GM19467 (cell line): ENCODE results near the gene PACC1.
"Not testable (repeated sequence)": the region's sequence is repeated elsewhere in the genome, so short reads cannot be mapped to it uniquely, and the experiment has no call there.

ENCODE experiments used
- ATAC-seq: cut with Tn5 transposase; IDR thresholded peaks from one replicate; pipeline ENCODE4 v1.9.1; 2021; ENCODE audit warnings: mild to moderate bottlenecking, moderate library complexity; ENCODE audit not compliant: unreplicated experiment

The PACC1 gene

GRCh38 chr1:212397171-212397570 lies 17.5 kb downstream of the PACC1 start:
- no peak for ATAC-seq

GRCh38 chr1:212396638-212397037 lies 18.0 kb downstream of the PACC1 start:
- ATAC-seq = no peak

- ATAC-seq = not testable (repeated sequence)
These were observed 18.8 kb downstream of the PACC1 start for GRCh38 chr1:212395678-212396437.

GRCh38 chr1:212388985-212389716 lies 25.5 kb downstream of the PACC1 start:
- ATAC-seq = no peak

GRCh38 chr1:212386029-212386428 lies 28.7 kb downstream of the PACC1 start:
- ATAC-seq = no peak

- no peak for ATAC-seq
These were observed 33.2 kb downstream of the PACC1 start for GRCh38 chr1:212381397-212382035.

GRCh38 chr1:212379366-212379765 lies 35.3 kb downstream of the PACC1 start:
- no peak for ATAC-seq

GRCh38 chr1:212377644-212378043 lies 37.0 kb downstream of the PACC1 start:
- ATAC-seq = no peak

GRCh38 chr1:212375986-212376385 lies 38.7 kb downstream of the PACC1 start:
- no peak for ATAC-seq

GRCh38 chr1:212368073-212368484 lies 46.6 kb downstream of the PACC1 start:
- ATAC-seq = peak; percentile 70

- no peak for ATAC-seq
These were observed 47.1 kb downstream of the PACC1 start for GRCh38 chr1:212367474-212368072.

GRCh38 chr1:212366901-212367300 lies 47.8 kb downstream of the PACC1 start:
- no peak for ATAC-seq

GRCh38 chr1:212364985-212365384 lies 49.7 kb downstream of the PACC1 start:
- no peak for ATAC-seq

- no peak for ATAC-seq
These were observed 54.7 kb downstream of the PACC1 start for GRCh38 chr1:212359794-212360479.

- no peak for ATAC-seq
These were observed 59.3 kb downstream of the PACC1 start for GRCh38 chr1:212355230-212355969.

- ATAC-seq = no peak
These were observed 60.2 kb downstream of the PACC1 start for GRCh38 chr1:212354464-212354863.

- no peak for ATAC-seq
These were observed 61.5 kb downstream of the PACC1 start for GRCh38 chr1:212353181-212353580.

- ATAC-seq = no peak
These were observed 62.9 kb downstream of the PACC1 start for GRCh38 chr1:212351588-212352362.

GRCh38 chr1:212346601-212347000 lies 68.1 kb downstream of the PACC1 start:
- no peak for ATAC-seq
